ENCODE results near the gene UTS2R.

DNA sequence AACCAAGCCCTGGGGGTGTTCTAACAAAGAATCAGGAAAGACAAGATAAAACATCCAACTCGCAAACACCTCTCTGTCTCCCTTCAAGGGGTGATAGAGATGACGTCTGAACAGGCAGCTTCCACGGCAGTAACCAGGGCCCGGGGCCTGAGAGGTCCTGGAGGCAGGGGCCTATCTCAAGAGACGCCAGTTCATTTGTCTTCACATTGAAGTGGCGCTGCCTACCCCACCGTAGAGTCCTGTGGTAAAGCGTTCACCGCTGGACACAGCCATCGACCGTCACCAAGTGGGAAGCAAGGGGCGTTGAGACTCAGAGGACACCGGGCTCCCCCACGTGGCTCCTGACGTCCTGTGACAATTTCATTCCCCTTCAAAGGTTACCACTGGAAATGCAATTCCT lies 21.4 kb downstream of the UTS2R start:
- TF ChIP-seq CTCF (conservative IDR thresholded peaks at IDR 0.05 in 1 of 2, IDR thresholded peaks at IDR 0.05 in 1 of 2; ENCODE audit: extremely low read depth in 1 of 2, insufficient read depth in 1 of 2, low read depth in 1 of 2, low read length in 2 of 2) (no peak), EZH2 (IDR thresholded peaks at IDR 0.05; ENCODE audit: borderline replicate concordance, low read length) (no peak)
